ENCODE data around the gene CFB. TPM values are rescaled to one million over a fixed set of nuclear protein-coding genes. Genes with fewer than 3 reads are reported as not detected.
"Not testable (repeated sequence)": the region's sequence is repeated elsewhere in the genome, so short reads cannot be mapped to it uniquely, and the experiment has no call there.

Gene CFB
- total RNA-seq, 5 donors from 2014 or later (not counting 1 experiment from before 2014, with no cell fraction given), result 1.3 to 2.2 (median 1.8) TPM; not detected in 2

- H3K9me3 Mint-ChIP-seq; H3K4me1 Mint-ChIP-seq; H3K27me3 ChIP-seq (replicated peaks in 1 of 2; ENCODE audit: control insufficient read depth in 2 of 2, extremely low read depth in 1 of 2, insufficient read depth in 2 of 2, low read length in 1 of 2); POLR2A ChIA-PET; H3K4me1 ChIP-seq (ENCODE audit: control insufficient read depth in 1 of 2, extremely low read depth in 1 of 2, insufficient read depth in 2 of 2, low read length in 2 of 2); H3K4me3 Mint-ChIP-seq; DNase-seq; H3K27me3 Mint-ChIP-seq; H3K36me3 Mint-ChIP-seq; H3K36me3 ChIP-seq (ENCODE audit: control insufficient read depth in 2 of 2, extremely low read depth in 1 of 2, insufficient read depth in 1 of 2, low read length in 1 of 2); H3K27ac Mint-ChIP-seq; H3K4me3 ChIP-seq (ENCODE audit: control insufficient read depth in 1 of 2, extremely low read depth in 1 of 2, low read length in 1 of 2); CTCF ChIA-PET; ATAC-seq (replicated peaks in 1 of 4); H3K27ac ChIP-seq (ENCODE audit: low read length); H3K9me3 ChIP-seq: not testable (repeated sequence)
- no CpG with 5 or more reads among the region's 10 CpGs for WGBS (ENCODE audit: insufficient coverage)
Observed at GRCh38 chr6:31989363-31989762, 43.5 kb downstream of the CFB start.

GRCh38 chr6:31994421-31994820 is 48.5 kb downstream of the CFB start:
- H3K27me3 Mint-ChIP-seq; H3K4me1 Mint-ChIP-seq; POLR2A ChIA-PET; H3K36me3 ChIP-seq (ENCODE audit: control insufficient read depth in 2 of 2, extremely low read depth in 1 of 2, insufficient read depth in 1 of 2, low read length in 1 of 2); H3K4me1 ChIP-seq (ENCODE audit: control insufficient read depth in 1 of 2, extremely low read depth in 1 of 2, insufficient read depth in 2 of 2, low read length in 2 of 2); H3K36me3 Mint-ChIP-seq; H3K4me3 Mint-ChIP-seq; H3K27ac ChIP-seq (ENCODE audit: low read length); H3K4me3 ChIP-seq (ENCODE audit: control insufficient read depth in 1 of 2, extremely low read depth in 1 of 2, low read length in 1 of 2); ATAC-seq (replicated peaks in 1 of 4); H3K27ac Mint-ChIP-seq; CTCF ChIA-PET; H3K27me3 ChIP-seq (replicated peaks in 1 of 2; ENCODE audit: control insufficient read depth in 2 of 2, extremely low read depth in 1 of 2, insufficient read depth in 2 of 2, low read length in 1 of 2); H3K9me3 Mint-ChIP-seq; H3K9me3 ChIP-seq; DNase-seq: not testable (repeated sequence)
- no CpG with 5 or more reads among the region's 14 CpGs for WGBS (ENCODE audit: insufficient coverage)

GRCh38 chr6:31996385-31996784 is 50.5 kb downstream of the CFB start:
- H3K27ac Mint-ChIP-seq; H3K4me1 Mint-ChIP-seq; ATAC-seq (replicated peaks in 1 of 4); H3K36me3 Mint-ChIP-seq; H3K9me3 ChIP-seq; H3K36me3 ChIP-seq (ENCODE audit: control insufficient read depth in 2 of 2, extremely low read depth in 1 of 2, insufficient read depth in 1 of 2, low read length in 1 of 2); CTCF ChIA-PET; POLR2A ChIA-PET; H3K4me3 Mint-ChIP-seq; DNase-seq; H3K27me3 Mint-ChIP-seq; H3K4me1 ChIP-seq (ENCODE audit: control insufficient read depth in 1 of 2, extremely low read depth in 1 of 2, insufficient read depth in 2 of 2, low read length in 2 of 2); H3K9me3 Mint-ChIP-seq; H3K27ac ChIP-seq (ENCODE audit: low read length); H3K27me3 ChIP-seq (replicated peaks in 1 of 2; ENCODE audit: control insufficient read depth in 2 of 2, extremely low read depth in 1 of 2, insufficient read depth in 2 of 2, low read length in 1 of 2); H3K4me3 ChIP-seq (ENCODE audit: control insufficient read depth in 1 of 2, extremely low read depth in 1 of 2, low read length in 1 of 2): not testable (repeated sequence)
- WGBS (ENCODE audit: insufficient coverage), result 70% methylated on average over 2 of the region's 6 CpGs

Other genes starting within 250 kb of the CFB start
- 10 to 100 TPM; 58.2 to 74.4 (median 61.2) TPM for gene ABHD16A, start 242.8 kb upstream of the CFB start, total RNA-seq
- not detected for gene LY6G6F, start 239.2 kb upstream of the CFB start, total RNA-seq
- gene LY6G6D, start 230.7 kb upstream of the CFB start, total RNA-seq, result not detected
- not detected for gene LY6G6C, start 224.3 kb upstream of the CFB start, total RNA-seq
- 1 to 10 TPM in 1 of 5 donors, under 1 TPM in 4; 0.26 to 2.6 (median 0.30) TPM for gene MPIG6B, start 222.7 kb upstream of the CFB start, total RNA-seq
- 10 to 100 TPM in 4 of 5 donors, 1 to 10 TPM in 1; 9.0 to 13.2 (median 11.5) TPM for gene DDAH2, start 216.8 kb upstream of the CFB start, total RNA-seq
- gene CLIC1, start 209.6 kb upstream of the CFB start, total RNA-seq, result 100 to 1,000 TPM in 4 of 5 donors, 10 to 100 TPM in 1; 89.5 to 146 (median 112) TPM
- gene MSH5, start 206.1 kb upstream of the CFB start, total RNA-seq, result 10 to 100 TPM; 13.7 to 22.4 (median 14.4) TPM
- gene SAPCD1, start 183.4 kb upstream of the CFB start, total RNA-seq, result 10 to 100 TPM in 1 of 5 donors, 1 to 10 TPM in 4; 3.1 to 10.7 (median 4.1) TPM
- gene VWA7, start 168.8 kb upstream of the CFB start, total RNA-seq, result 1 to 10 TPM; 1.4 to 8.0 (median 2.1) TPM
- 10 to 100 TPM; 44.4 to 71.0 (median 62.5) TPM for gene VARS1, start 150.3 kb upstream of the CFB start, total RNA-seq
- 10 to 100 TPM; 24.2 to 36.4 (median 30.6) TPM for gene LSM2, start 139.1 kb upstream of the CFB start, total RNA-seq
- 1 to 10 TPM; 2.8 to 8.5 (median 8.1) TPM for gene HSPA1L, start 130.8 kb upstream of the CFB start, total RNA-seq
- 100 to 1,000 TPM in 1 of 5 donors, 10 to 100 TPM in 2, 1 to 10 TPM in 2; 8.8 to 117 (median 77.9) TPM for gene HSPA1A, start 130.6 kb upstream of the CFB start, total RNA-seq
- gene HSPA1B, start 118.4 kb upstream of the CFB start, total RNA-seq, result 100 to 1,000 TPM in 1 of 5 donors, 10 to 100 TPM in 2, 1 to 10 TPM in 2; 6.3 to 105 (median 67.9) TPM
- gene NEU1, start 83.3 kb upstream of the CFB start, total RNA-seq, result 10 to 100 TPM; 15.9 to 29.2 (median 19.9) TPM
- gene SLC44A4, start 67.1 kb upstream of the CFB start, total RNA-seq, result under 1 TPM in 3 of 5 donors, not detected in 2; 0.13 to 0.96 (median 0.57) TPM
- 10 to 100 TPM; 49.1 to 83.8 (median 78.9) TPM for gene EHMT2, start 48.4 kb upstream of the CFB start, total RNA-seq
- gene ZBTB12, start 44.0 kb upstream of the CFB start, total RNA-seq, result 1 to 10 TPM; 1.0 to 3.5 (median 3.1) TPM
- gene C2, start 18.4 kb upstream of the CFB start, total RNA-seq, result 1 to 10 TPM; 1.3 to 5.1 (median 3.7) TPM
- gene NELFE, start 12.9 kb downstream of the CFB start, total RNA-seq, result 10 to 100 TPM; 47.5 to 51.0 (median 49.4) TPM
- 100 to 1,000 TPM; 104 to 169 (median 112) TPM for gene SKIC2, start 13.1 kb downstream of the CFB start, total RNA-seq
- gene DXO, start 26.0 kb downstream of the CFB start, total RNA-seq, result 10 to 100 TPM; 30.2 to 53.2 (median 35.4) TPM
- gene C4A, start 36.0 kb downstream of the CFB start, total RNA-seq, result 10 to 100 TPM in 1 of 5 donors, 1 to 10 TPM in 4; 3.5 to 11.6 (median 6.1) TPM
- 1 to 10 TPM; 5.5 to 8.4 (median 7.5) TPM for gene C4B, start 68.7 kb downstream of the CFB start, total RNA-seq
- gene CYP21A2, start 92.3 kb downstream of the CFB start, total RNA-seq, result 1 to 10 TPM in 3 of 5 donors, under 1 TPM in 2; 0.43 to 2.2 (median 1.6) TPM
- 10 to 100 TPM in 4 of 5 donors, 1 to 10 TPM in 1; 8.0 to 20.9 (median 15.4) TPM for gene TNXB, start 163.2 kb downstream of the CFB start, total RNA-seq
- gene ATF6B, start 182.2 kb downstream of the CFB start, total RNA-seq, result 100 to 1,000 TPM; 106 to 151 (median 145) TPM
- 1 to 10 TPM in 4 of 5 donors, under 1 TPM in 1; 0.83 to 3.7 (median 1.5) TPM for gene FKBPL, start 184.2 kb downstream of the CFB start, total RNA-seq
- 1 to 10 TPM; 1.7 to 3.3 (median 2.3) TPM for gene PRRT1, start 205.8 kb downstream of the CFB start, total RNA-seq
- gene PPT2, start 208.0 kb downstream of the CFB start, total RNA-seq, result 10 to 100 TPM; 11.2 to 25.6 (median 19.3) TPM
- 10 to 100 TPM; 13.9 to 18.9 (median 16.9) TPM for gene EGFL8, start 218.5 kb downstream of the CFB start, total RNA-seq
- 10 to 100 TPM; 23.5 to 34.6 (median 31.0) TPM for gene AGPAT1, start 230.0 kb downstream of the CFB start, total RNA-seq
- 10 to 100 TPM; 23.6 to 49.3 (median 44.6) TPM for gene RNF5, start 232.3 kb downstream of the CFB start, total RNA-seq
- gene AGER, start 238.2 kb downstream of the CFB start, total RNA-seq, result 10 to 100 TPM; 42.6 to 81.4 (median 67.7) TPM
- gene PBX2, start 244.1 kb downstream of the CFB start, total RNA-seq, result 100 to 1,000 TPM; 124 to 171 (median 148) TPM
- gene GPSM3, start 246.5 kb downstream of the CFB start, total RNA-seq, result 100 to 1,000 TPM; 267 to 311 (median 274) TPM